ENCODE data around the gene MAN1B1. TPM values are rescaled to one million over a fixed set of nuclear protein-coding genes. Genes with fewer than 3 reads are reported as not detected.
"Not testable (repeated sequence)": the region's sequence is repeated elsewhere in the genome, so short reads cannot be mapped to it uniquely, and the experiment has no call there.

The MAN1B1 gene
- total and polyA plus RNA-seq, 2 donors (not counting 3 experiments of a cell fraction or from before 2014, with no cell fraction given), result 75.3 to 83.3 TPM

GRCh38 chr9:137134191-137134590, 47.4 kb downstream of the MAN1B1 start:
- no peak overlapping the region for H3K27ac ChIP-seq (ENCODE audit: insufficient read depth, low read depth, low read length)
- no peak overlapping the region for H3K9ac ChIP-seq (replicated peaks; ENCODE audit: extremely low read depth, insufficient read depth, low read length)
- intact Hi-C loops (cut with micrococcal nuclease) (no loop called here), dilution Hi-C loops (cut with MboI; ENCODE audit: extremely low pct_ligation_motif_present, low sequenced_read_pairs) (no loop called here)
- peaks cover under 1% of the 10 kb centered on the region for H3K79me2 ChIP-seq (ENCODE audit: control insufficient read depth, insufficient read depth, low read length)
- H3K4me1 ChIP-seq (ENCODE audit: control insufficient read depth, extremely low read depth, insufficient read depth, low read length), result peaks cover 5% of the 10 kb centered on the region
- H4K20me1 ChIP-seq (replicated peaks; ENCODE audit: control insufficient read depth, extremely low read depth, insufficient read depth, low read length), result no peaks in the 10 kb centered on the region
- no peaks in the 10 kb centered on the region for H3K9me3 ChIP-seq (replicated peaks; ENCODE audit: control insufficient read depth, insufficient read depth, low read length)
- H3K36me3 ChIP-seq (ENCODE audit: control insufficient read depth in 2 of 2, extremely low read depth in 1 of 2, insufficient read depth in 2 of 2, low read length in 2 of 2), result no peaks in the 10 kb centered on the region
- H3K27me3 ChIP-seq (ENCODE audit: control insufficient read depth in 2 of 2, insufficient read depth in 2 of 2, low read length in 2 of 2), result peaks cover 21 to 22% of the 10 kb centered on the region in 2 experiments
- no peak for TF ChIP-seq POLR2AphosphoS5 (IDR thresholded peaks at IDR 0.05; ENCODE audit: insufficient read depth, low read depth, low read length)
- BruUV-seq (replicated peaks), result no TSS peak
- ChIA-PET CTCF (interaction anchor here (1.3 to 2.6 kb wide), 2 partner anchors 68 to 102 kb away, joined by 3 to 10 read pairs; no protein-coding TSS in a partner anchor), POLR2A (no interaction called here)
- H3K9me1 ChIP-seq (replicated peaks; ENCODE audit: control insufficient read depth, extremely low read depth, insufficient read depth, low read length), result no peaks in the 10 kb centered on the region
- FAIRE-seq (no peak), DNase-seq (ENCODE audit: low read depth, low spot score) (no peak)
- H3K4me2 ChIP-seq (ENCODE audit: insufficient read depth, low read length), result no peak overlapping the region
- H3K4me3 ChIP-seq (replicated peaks in 1 of 3; ENCODE audit: insufficient read depth in 1 of 3, low read depth in 1 of 3, low read length in 3 of 3), result no peak overlapping the region
- no peak overlapping the region for H2AFZ ChIP-seq (ENCODE audit: low read depth, low read length)

- H3K9me1 ChIP-seq (replicated peaks; ENCODE audit: control insufficient read depth, extremely low read depth, insufficient read depth, low read length); FAIRE-seq; H3K79me2 ChIP-seq (ENCODE audit: control insufficient read depth, insufficient read depth, low read length); H3K4me2 ChIP-seq (ENCODE audit: insufficient read depth, low read length); H3K9me3 ChIP-seq (replicated peaks; ENCODE audit: control insufficient read depth, insufficient read depth, low read length); H3K27ac ChIP-seq (ENCODE audit: insufficient read depth, low read depth, low read length); H2AFZ ChIP-seq (ENCODE audit: low read depth, low read length); H3K4me3 ChIP-seq (replicated peaks in 1 of 3; ENCODE audit: insufficient read depth in 1 of 3, low read depth in 1 of 3, low read length in 3 of 3); intact Hi-C loops (cut with micrococcal nuclease); H3K4me1 ChIP-seq (ENCODE audit: control insufficient read depth, extremely low read depth, insufficient read depth, low read length); BruUV-seq (replicated peaks); H3K36me3 ChIP-seq (ENCODE audit: control insufficient read depth in 2 of 2, extremely low read depth in 1 of 2, insufficient read depth in 2 of 2, low read length in 2 of 2); H3K9ac ChIP-seq (replicated peaks; ENCODE audit: extremely low read depth, insufficient read depth, low read length); dilution Hi-C loops (cut with MboI; ENCODE audit: extremely low pct_ligation_motif_present, low sequenced_read_pairs); H4K20me1 ChIP-seq (replicated peaks; ENCODE audit: control insufficient read depth, extremely low read depth, insufficient read depth, low read length); DNase-seq (ENCODE audit: low read depth, low spot score): not testable (repeated sequence)
- POLR2A ChIA-PET, result interaction anchor here (0.7 kb wide), 1 partner anchor 23 kb away, joined by 3 read pairs; no protein-coding TSS in a partner anchor
- peaks cover 27 to 30% of the 10 kb centered on the region in 2 experiments for H3K27me3 ChIP-seq (ENCODE audit: control insufficient read depth in 2 of 2, insufficient read depth in 2 of 2, low read length in 2 of 2)
- CTCF ChIA-PET, result interaction anchor here (0.7 to 2.6 kb wide), 4 partner anchors 17 to 102 kb away, joined by 3 to 10 read pairs (median 4); no protein-coding TSS in a partner anchor
These were observed 48.4 kb downstream of the MAN1B1 start for GRCh38 chr9:137135154-137135553.

Measured in endothelial cell of umbilical vein (primary cell).